HEK293 (cell line): ENCODE data around the gene STK11.
A peak's percentile ranks its signal among the peaks of the same experiment; 100 is the strongest.

Experiments used
- KLF8 ChIP-seq: fragments of 450-650 bp; formaldehyde crosslinking; IDR thresholded peaks from 2 replicates; pipeline ENCODE4 v1.5.1; 2016; ENCODE audit warnings: missing biosample characterization, missing genetic modification characterization
- MEIS1 ChIP-seq: sonication (generic); formaldehyde crosslinking; IDR thresholded peaks from 2 replicates; pipeline ENCODE4 v1.8.1; 2022; ENCODE audit warnings: missing genetic modification reagents, mild to moderate bottlenecking, borderline replicate concordance
- OVOL3 ChIP-seq: fragments of 450-650 bp; formaldehyde crosslinking; IDR thresholded peaks from 2 replicates; pipeline ENCODE4 v1.5.1; 2016; ENCODE audit warnings: missing biosample characterization, missing genetic modification characterization
- PRDM2 ChIP-seq: fragments of 450-650 bp; formaldehyde crosslinking; IDR thresholded peaks from 2 replicates; pipeline ENCODE4 v1.5.1; 2016; ENCODE audit warnings: missing biosample characterization, missing genetic modification characterization, borderline replicate concordance
- SP7 ChIP-seq: fragments of 450-650 bp; formaldehyde crosslinking; IDR thresholded peaks from 2 replicates; pipeline ENCODE4 v1.5.1; 2016; ENCODE audit warnings: missing biosample characterization, missing genetic modification characterization
- ZBTB8A ChIP-seq: fragments of 450-650 bp; formaldehyde crosslinking; IDR thresholded peaks from 2 replicates; pipeline ENCODE4 v1.5.1; 2016; ENCODE audit warnings: missing biosample characterization, missing genetic modification characterization
- ZFHX2 ChIP-seq: fragments of 450-650 bp; formaldehyde crosslinking; conservative IDR thresholded peaks from 2 replicates; pipeline ENCODE4 v1.5.1; 2016; ENCODE audit warnings: missing biosample characterization, missing genetic modification characterization
- ZNF114 ChIP-seq: fragments of 450-650 bp; formaldehyde crosslinking; IDR thresholded peaks from 2 replicates; pipeline ENCODE4 v1.5.0; 2017; ENCODE audit warnings: missing biosample characterization, missing genetic modification characterization
- ZNF184 ChIP-seq: fragments of 450-650 bp; IDR thresholded peaks from 2 replicates; pipeline ENCODE4 v1.5.1; 2018; ENCODE audit warnings: missing biosample characterization, mild to moderate bottlenecking, missing genetic modification characterization
- ZNF280D ChIP-seq: fragments of 450-650 bp; formaldehyde crosslinking; IDR thresholded peaks from 2 replicates; pipeline ENCODE4 v1.5.1; 2016; ENCODE audit warnings: missing biosample characterization, missing genetic modification characterization
- ZNF324 ChIP-seq: fragments of 450-650 bp; formaldehyde crosslinking; IDR thresholded peaks from 2 replicates; pipeline ENCODE4 v1.5.1; 2016; ENCODE audit warnings: missing biosample characterization, missing genetic modification characterization
- ZNF350 ChIP-seq: fragments of 450-650 bp; formaldehyde crosslinking; IDR thresholded peaks from 2 replicates; pipeline ENCODE4 v1.5.0; 2017; ENCODE audit warnings: missing biosample characterization, mild to moderate bottlenecking, missing genetic modification characterization
- ZNF514 ChIP-seq: fragments of 450-650 bp; formaldehyde crosslinking; IDR thresholded peaks from 2 replicates; pipeline ENCODE4 v1.5.1; 2016; ENCODE audit warnings: missing biosample characterization, missing genetic modification characterization
- ZNF518A ChIP-seq: fragments of 450-650 bp; formaldehyde crosslinking; conservative IDR thresholded peaks from 2 replicates; pipeline ENCODE4 v1.5.1; 2016; ENCODE audit warnings: low read depth, missing biosample characterization, missing genetic modification characterization
- ZNF624 ChIP-seq: fragments of 450-650 bp; formaldehyde crosslinking; IDR thresholded peaks from 2 replicates; pipeline ENCODE4 v1.5.1; 2017; ENCODE audit warnings: missing biosample characterization, missing genetic modification characterization
- ZNF747 ChIP-seq: fragments of 450-650 bp; formaldehyde crosslinking; IDR thresholded peaks from 2 replicates; pipeline ENCODE4 v1.5.1; 2016; ENCODE audit warnings: missing biosample characterization, missing genetic modification characterization
- ZSCAN16 ChIP-seq: fragments of 450-650 bp; formaldehyde crosslinking; IDR thresholded peaks from 2 replicates; pipeline ENCODE4 v1.5.1; 2016; ENCODE audit warnings: missing biosample characterization, missing genetic modification characterization
- TF ChIP-seq, protein P1 (sequence below): fragments of 450-650 bp; formaldehyde crosslinking; IDR thresholded peaks from 2 replicates; pipeline ENCODE4 v1.5.1; 2016; ENCODE audit warnings: missing biosample characterization, missing genetic modification characterization, borderline replicate concordance
- TF ChIP-seq, protein P2 (sequence below): fragments of 450-650 bp; formaldehyde crosslinking; IDR thresholded peaks from 2 replicates; pipeline ENCODE4 v1.5.1; 2017; ENCODE audit warnings: missing biosample characterization, missing genetic modification characterization

The STK11 gene

DNA sequence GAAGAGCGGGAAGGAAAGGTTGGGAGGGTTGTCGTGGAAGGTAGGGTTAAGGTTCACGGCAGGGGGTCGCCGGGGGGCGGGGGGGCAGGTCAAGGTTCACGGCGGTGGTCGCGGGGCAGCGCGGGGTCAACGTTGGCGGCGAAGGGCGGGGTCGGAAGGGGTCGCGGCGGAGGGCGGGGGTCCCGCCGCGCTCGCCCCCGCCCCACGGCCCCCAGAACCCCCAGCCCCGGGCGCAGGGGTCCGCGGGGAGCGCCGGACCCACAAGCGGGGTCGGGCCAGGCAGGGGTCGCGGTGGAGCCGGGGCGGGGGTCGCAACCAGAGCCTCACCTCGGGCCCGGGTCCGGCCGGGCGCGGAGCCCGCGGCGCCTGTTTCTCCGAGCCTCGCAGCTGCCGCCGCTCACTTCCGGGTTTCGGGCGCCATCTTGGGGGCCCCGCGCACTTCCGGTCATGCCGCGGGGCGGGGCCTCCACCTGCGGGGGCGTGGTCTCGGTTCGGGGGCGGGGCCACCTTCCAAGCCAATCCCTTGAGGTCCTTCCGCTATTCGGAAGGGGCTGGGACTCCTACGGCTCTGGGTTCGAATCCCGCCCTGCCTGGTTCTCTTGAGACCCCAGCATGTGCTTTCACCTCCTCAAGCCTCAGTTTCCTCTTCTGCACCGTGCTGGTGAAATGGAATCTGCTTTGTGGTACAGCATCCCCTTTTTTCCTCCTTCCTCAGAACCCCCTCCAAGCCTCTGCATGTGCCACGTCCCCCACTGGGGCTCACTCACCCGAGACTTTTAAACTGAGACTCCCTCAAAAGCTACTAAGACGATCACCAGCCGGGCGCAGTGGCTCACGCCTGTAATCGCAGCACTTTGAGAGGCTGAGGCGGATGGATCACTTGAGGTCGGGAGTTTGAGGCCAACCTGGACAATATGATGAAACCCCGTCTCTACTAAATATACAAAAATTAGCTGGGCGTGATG, 31.5 kb upstream of the STK11 start, which contains the start of gene SBNO2 (continued):
- TF ChIP-seq ZNF114: no peak
- peak; percentile 86 for TF ChIP-seq ZBTB8A (tag by site-specific recombination)
- TF ChIP-seq ZNF518A (tag by site-specific recombination): no peak
- TF ChIP-seq ZNF184 (tag by site-specific recombination): no peak
- no peak for TF ChIP-seq ZNF747 (tag by site-specific recombination)
- TF ChIP-seq ZFHX2 (tag by site-specific recombination): no peak; the same call in 1 of the 2 replicates
- TF ChIP-seq ZSCAN16 (tag by site-specific recombination): no peak
- no peak for TF ChIP-seq OVOL3 (tag by site-specific recombination)
- TF ChIP-seq, protein P1, sequence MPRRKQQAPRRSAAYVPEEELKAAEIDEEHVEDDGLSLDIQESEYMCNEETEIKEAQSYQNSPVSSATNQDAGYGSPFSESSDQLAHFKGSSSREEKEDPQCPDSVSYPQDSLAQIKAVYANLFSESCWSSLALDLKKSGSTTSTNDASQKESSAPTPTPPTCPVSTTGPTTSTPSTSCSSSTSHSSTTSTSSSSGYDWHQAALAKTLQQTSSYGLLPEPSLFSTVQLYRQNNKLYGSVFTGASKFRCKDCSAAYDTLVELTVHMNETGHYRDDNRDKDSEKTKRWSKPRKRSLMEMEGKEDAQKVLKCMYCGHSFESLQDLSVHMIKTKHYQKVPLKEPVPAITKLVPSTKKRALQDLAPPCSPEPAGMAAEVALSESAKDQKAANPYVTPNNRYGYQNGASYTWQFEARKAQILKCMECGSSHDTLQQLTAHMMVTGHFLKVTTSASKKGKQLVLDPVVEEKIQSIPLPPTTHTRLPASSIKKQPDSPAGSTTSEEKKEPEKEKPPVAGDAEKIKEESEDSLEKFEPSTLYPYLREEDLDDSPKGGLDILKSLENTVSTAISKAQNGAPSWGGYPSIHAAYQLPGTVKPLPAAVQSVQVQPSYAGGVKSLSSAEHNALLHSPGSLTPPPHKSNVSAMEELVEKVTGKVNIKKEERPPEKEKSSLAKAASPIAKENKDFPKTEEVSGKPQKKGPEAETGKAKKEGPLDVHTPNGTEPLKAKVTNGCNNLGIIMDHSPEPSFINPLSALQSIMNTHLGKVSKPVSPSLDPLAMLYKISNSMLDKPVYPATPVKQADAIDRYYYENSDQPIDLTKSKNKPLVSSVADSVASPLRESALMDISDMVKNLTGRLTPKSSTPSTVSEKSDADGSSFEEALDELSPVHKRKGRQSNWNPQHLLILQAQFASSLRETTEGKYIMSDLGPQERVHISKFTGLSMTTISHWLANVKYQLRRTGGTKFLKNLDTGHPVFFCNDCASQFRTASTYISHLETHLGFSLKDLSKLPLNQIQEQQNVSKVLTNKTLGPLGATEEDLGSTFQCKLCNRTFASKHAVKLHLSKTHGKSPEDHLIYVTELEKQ (tag by site-specific recombination): no peak
- peak; percentile 54 for TF ChIP-seq SP7 (tag by site-specific recombination)
- TF ChIP-seq ZNF350 (tag by site-specific recombination): no peak
- TF ChIP-seq ZNF280D (tag by site-specific recombination): no peak
- 0 out of 2 replicates have a peak, but pooled peaks have one; percentile 50 for TF ChIP-seq ZNF324 (tag by site-specific recombination)
- peak; percentile 14; the same call in 1 of the 2 replicates for TF ChIP-seq KLF8 (tag by site-specific recombination)
- TF ChIP-seq MEIS1 (CRISPR knock-in tag): no peak
- TF ChIP-seq, protein P2, sequence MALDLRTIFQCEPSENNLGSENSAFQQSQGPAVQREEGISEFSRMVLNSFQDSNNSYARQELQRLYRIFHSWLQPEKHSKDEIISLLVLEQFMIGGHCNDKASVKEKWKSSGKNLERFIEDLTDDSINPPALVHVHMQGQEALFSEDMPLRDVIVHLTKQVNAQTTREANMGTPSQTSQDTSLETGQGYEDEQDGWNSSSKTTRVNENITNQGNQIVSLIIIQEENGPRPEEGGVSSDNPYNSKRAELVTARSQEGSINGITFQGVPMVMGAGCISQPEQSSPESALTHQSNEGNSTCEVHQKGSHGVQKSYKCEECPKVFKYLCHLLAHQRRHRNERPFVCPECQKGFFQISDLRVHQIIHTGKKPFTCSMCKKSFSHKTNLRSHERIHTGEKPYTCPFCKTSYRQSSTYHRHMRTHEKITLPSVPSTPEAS (tag by site-specific recombination): no peak
- no peak for TF ChIP-seq ZNF514
- no peak for TF ChIP-seq ZNF624
- TF ChIP-seq PRDM2 (tag by site-specific recombination): no peak
